HCT116 (cell line): ENCODE results near the gene FAM177B. TPM values are rescaled to one million over a fixed set of nuclear protein-coding genes. Genes with fewer than 3 reads are reported as not detected.

Experiments
- ATAC-seq: fragments of 200-7000 bp; cut with Tn5 transposase; 2 replicates; pipeline ENCODE4 v1.9.1; 2020; ENCODE audit warnings: mild to moderate bottlenecking, moderate library complexity
- BruUV-seq: library from RNA; stranded (reverse); fragments of 400-500 nt; replicated peaks from 2 replicates; lab custom pipeline; 2021; lab: Mats Ljungman, UMichigan
- CTCF ChIA-PET: fragments of 300-600 bp; sonication (Branson Sonifier 250); formaldehyde crosslinking; loops from one replicate; lab custom pipeline; 2021; ENCODE audit warnings: antibody characterized with exemption; lab: Charles Lee
- POLR2A ChIA-PET: fragments of 300-600, 350-600 bp; sonication (Branson Sonifier 250); formaldehyde crosslinking; loops from one replicate; lab custom pipeline; 2021; ENCODE audit warnings: antibody characterized with exemption; lab: Charles Lee
- RAD21 ChIA-PET, 2 experiments: fragments of 300-600 bp; sonication (Branson Sonifier 250); formaldehyde crosslinking; loops; one replicate each; lab custom pipeline; 2023; ENCODE audit warnings: low total read pairs in 2 of 2; ENCODE audit not compliant: uncharacterized antibody in 2 of 2, unreplicated experiment in 2 of 2, low non-redundant PET in 1 of 2; lab: Charles Lee
- DNase-seq: peaks from one replicate; pipeline ENCODE4 v3.0.0-alpha.2; 2010; ENCODE audit warnings: low read depth, low spot score
- H2AFZ ChIP-seq: fragments of 200-600 bp; shearing (Covaris generic), sonication (generic); 2 replicates; pipeline ENCODE4 v1.6.1; 2017; ENCODE audit warnings: low read depth, mixed run types, mixed read lengths, antibody characterized with exemption, low read length; ENCODE audit not compliant: poor library complexity, severe bottlenecking
- H3K27ac ChIP-seq: 2 replicates; pipeline ENCODE4 v1.5.1; 2012; ENCODE audit warnings: low read depth, low read length
- H3K27me3 ChIP-seq: fragments of 200-600 bp; sonication (generic); 2 replicates; pipeline ENCODE4 v1.6.1; 2016; ENCODE audit warnings: mixed run types, low read length, mixed read lengths; ENCODE audit not compliant: insufficient read depth
- H3K36me3 ChIP-seq, 2 experiments: fragments of 200-500 bp in 1 of 2; fragments of 200-600 bp in 1 of 2; sonication (Bioruptor generic) in 1 of 2; sonication (generic) in 1 of 2; 2 replicates each; pipeline versions ENCODE4 v1.5.1 to v1.6.1; 2014 to 2016; ENCODE audit warnings: low read length in 2 of 2, inconsistent platforms in 1 of 2, mixed read lengths in 1 of 2, mixed run types in 1 of 2; ENCODE audit not compliant: insufficient read depth in 2 of 2, control insufficient read depth in 1 of 2
- H3K4me1 ChIP-seq, 2 experiments: fragments of 200-600 bp in 1 of 2; sonication (generic) in 1 of 2; 2 replicates each; pipeline versions ENCODE4 v1.5.1 to v1.6.1; 2012 to 2017; ENCODE audit warnings: low read length in 2 of 2, inconsistent platforms in 1 of 2, mild to moderate bottlenecking in 1 of 2, mixed read lengths in 1 of 2, mixed run types in 1 of 2, moderate library complexity in 1 of 2; ENCODE audit not compliant: insufficient read depth in 2 of 2, control insufficient read depth in 1 of 2
- H3K4me2 ChIP-seq: fragments of 200-600 bp; sonication (generic); 2 replicates; pipeline ENCODE4 v1.6.1; 2017; ENCODE audit warnings: mixed run types, low read length, mixed read lengths
- H3K4me3 ChIP-seq, 2 experiments: fragments of 200-600 bp in 1 of 2; sonication (generic) in 1 of 2; replicated peaks in 1 of 2; 2 replicates each; pipeline ENCODE4 v1.5.1; 2011 to 2016; ENCODE audit warnings: low read length in 2 of 2, control low read depth in 1 of 2, low read depth in 1 of 2, mild to moderate bottlenecking in 1 of 2, mixed read lengths in 1 of 2, mixed run types in 1 of 2
- H3K79me2 ChIP-seq: fragments of 200-600 bp; sonication (generic); 2 replicates; pipeline ENCODE4 v1.6.1; 2017; ENCODE audit warnings: mild to moderate bottlenecking, mixed run types, low read length, moderate library complexity, mixed read lengths; ENCODE audit not compliant: insufficient read depth
- H3K9ac ChIP-seq: fragments of 200-600 bp; sonication (generic); 2 replicates; pipeline ENCODE4 v1.6.1; 2016; ENCODE audit warnings: low read length, mixed read lengths
- H3K9me2 ChIP-seq: fragments of 200-600 bp; sonication (generic), shearing (Covaris generic); 2 replicates; pipeline ENCODE4 v1.6.1; 2017; ENCODE audit warnings: mixed run types, mild to moderate bottlenecking, moderate library complexity; ENCODE audit not compliant: insufficient read depth
- H3K9me3 ChIP-seq, 2 experiments: fragments of 200-500 bp in 1 of 2; fragments of 200-600 bp in 1 of 2; sonication (Bioruptor generic) in 1 of 2; sonication (generic) in 1 of 2; 2 replicates each; pipeline ENCODE4 v1.6.1; 2014 to 2017; ENCODE audit warnings: low read length in 2 of 2, mixed read lengths in 2 of 2, inconsistent platforms in 1 of 2, low read depth in 1 of 2, mild to moderate bottlenecking in 1 of 2, mixed run types in 1 of 2, moderate library complexity in 1 of 2; ENCODE audit not compliant: control insufficient read depth in 1 of 2, insufficient read depth in 1 of 2
- H4K20me1 ChIP-seq: fragments of 200-600 bp; sonication (generic), shearing (Covaris generic); 2 replicates; pipeline ENCODE4 v1.6.1; 2017; ENCODE audit warnings: mixed run types, mild to moderate bottlenecking, moderate library complexity; ENCODE audit not compliant: insufficient read depth
- CTCF ChIP-seq, 3 experiments: fragments of 200-600 bp in 1 of 3; sonication (generic) in 1 of 3; IDR thresholded peaks in 2 of 3; conservative IDR thresholded peaks in 1 of 3; 2 replicates each; pipeline ENCODE4 v1.5.1; 2012 to 2017; ENCODE audit warnings: low read depth in 2 of 3, low read length in 2 of 3, antibody characterized with exemption in 1 of 3, borderline replicate concordance in 1 of 3, control low read depth in 1 of 3, mild to moderate bottlenecking in 1 of 3, mixed read lengths in 1 of 3, mixed run types in 1 of 3, moderate library complexity in 1 of 3; ENCODE audit not compliant: insufficient read depth in 1 of 3
- JUND ChIP-seq: IDR thresholded peaks from 2 replicates; pipeline ENCODE4 v1.6.1; 2012
- RAD21 ChIP-seq: IDR thresholded peaks from 2 replicates; pipeline ENCODE4 v1.6.1; 2012; ENCODE audit warnings: low read depth, mild to moderate bottlenecking
- SRF ChIP-seq: IDR thresholded peaks from 2 replicates; pipeline ENCODE4 v1.6.1; 2012; ENCODE audit warnings: low read depth
- TCF7L2 ChIP-seq: IDR thresholded peaks from 2 replicates; pipeline ENCODE4 v1.7.0; 2011; ENCODE audit warnings: borderline replicate concordance, inconsistent platforms; ENCODE audit not compliant: insufficient read depth, insufficient read length; ENCODE audit errors: extremely low read depth
- intact Hi-C: fragments of 100-400 bp; cut with micrococcal nuclease; formaldehyde crosslinking; loops from 2 replicates; pipeline ENCODE4 v1.10.0; 2022
- total RNA-seq: library from RNA; stranded (reverse); gene quantifications from one replicate; pipeline ENCODE4 v1.2.1, GENCODE V29; 2021; ENCODE audit not compliant: unreplicated experiment

Gene FAM177B
- total RNA-seq, 1 experiment from 2014 or later, result not detected

- Histone ChIP-seq H3K4me3 (no peak overlapping the region), H3K79me2 (peaks cover 81% of the 10 kb centered on the region), H3K27me3 (no peaks in the 10 kb centered on the region), H3K9me2 (no peaks in the 10 kb centered on the region), H4K20me1 (no peaks in the 10 kb centered on the region), H2AFZ (no peak overlapping the region), H3K9ac (no peak overlapping the region), H3K27ac (no peak overlapping the region), H3K4me1 (peaks cover 0 to 8% of the 10 kb centered on the region in 2 experiments; a peak in 2 of 4 replicates), H3K36me3 (peaks cover 6 to 10% of the 10 kb centered on the region in 2 experiments; a peak in 3 of 4 replicates), H3K9me3 (no peaks in the 10 kb centered on the region), H3K4me2 (no peak overlapping the region)
- RAD21 ChIA-PET, result no interaction called here
- no peak for DNase-seq
- POLR2A ChIA-PET, result no interaction called here
- CTCF ChIA-PET, result no interaction called here
- no peak for ATAC-seq
- intact Hi-C loops, result no loop called here
- TF ChIP-seq RAD21 (no peak), CTCF (IDR thresholded peaks at IDR 0.05 in 2 of 3, conservative IDR thresholded peaks at IDR 0.05 in 1 of 3; ENCODE audit: borderline replicate concordance in 1 of 3, insufficient read depth in 1 of 3, low read depth in 2 of 3, low read length in 2 of 3) (peak in 2 of 3 experiments; percentile 19 to 40; a peak in 3 of 6 replicates), JUND (no peak)
- BruUV-seq, result no TSS peak
Measured at GRCh38 chr1:222706815-222707214, 30.2 kb upstream of the FAM177B start.

GRCh38 chr1:222709700-222710153 lies 27.3 kb upstream of the FAM177B start:
- ChIA-PET CTCF (no interaction called here), POLR2A (no interaction called here), RAD21 (no interaction called here)
- no peak for TF ChIP-seq TCF7L2
- TF ChIP-seq SRF, result no peak
- Histone ChIP-seq H3K4me1 (peaks cover 0 to 12% of the 10 kb centered on the region in 2 experiments; a peak in 2 of 4 replicates), H3K27ac (no peak overlapping the region), H3K9me3 (no peaks in the 10 kb centered on the region), H3K79me2 (peaks cover 80% of the 10 kb centered on the region), H3K9ac (no peak overlapping the region), H4K20me1 (no peaks in the 10 kb centered on the region), H3K4me2 (no peak overlapping the region), H3K36me3 (no peaks in the 10 kb centered on the region), H3K9me2 (no peaks in the 10 kb centered on the region), H3K4me3 (no peak overlapping the region), H2AFZ (no peak overlapping the region), H3K27me3 (no peaks in the 10 kb centered on the region)
- BruUV-seq, result no TSS peak
- intact Hi-C loops, result loop anchor here (5.0 kb wide), 1 partner anchor 67 kb away; no protein-coding TSS in a partner anchor
- DNase-seq, result no peak
- no peak for ATAC-seq
